ENCODE measurements around the gene ARHGAP6. TPM values are rescaled to one million over a fixed set of nuclear protein-coding genes. Genes with fewer than 3 reads are reported as not detected.

The ARHGAP6 gene
- total RNA-seq, 2 experiments from 2014 or later = not detected

DNA sequence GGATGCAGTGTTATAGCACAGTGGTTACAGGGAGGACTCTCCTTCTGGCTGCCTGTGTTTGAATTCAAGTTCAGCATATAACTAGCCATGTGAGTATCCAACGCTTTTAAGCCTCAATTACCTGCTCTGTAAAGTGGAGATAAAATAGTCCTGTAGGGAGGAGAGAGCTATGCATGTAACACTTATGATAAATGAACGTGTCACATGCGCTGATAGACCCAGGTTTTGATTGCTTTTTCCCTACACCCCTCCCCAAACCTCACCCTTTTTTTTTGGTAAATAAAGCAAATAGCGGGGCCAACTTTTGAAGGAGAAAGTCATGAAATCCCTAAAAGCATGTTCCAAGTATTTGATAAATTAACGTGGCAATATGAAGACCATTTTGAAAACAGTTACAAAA, 392.9 kb downstream of the ARHGAP6 start:
- Mint-ChIP-seq H3K27me3 (no peaks in the 10 kb centered on the region), H3K27ac (no peak overlapping the region), H3K4me1 (ENCODE audit: low read depth) (no peaks in the 10 kb centered on the region), H3K4me3 (no peak overlapping the region), H3K36me3 (ENCODE audit: low read depth) (no peaks in the 10 kb centered on the region), H3K9me3 (no peaks in the 10 kb centered on the region)
- ATAC-seq (no peak), DNase-seq (no peak)
- intact Hi-C loops (cut with micrococcal nuclease) = no loop called here
- CTCF ChIA-PET = no interaction called here
- TF ChIP-seq CTCF (IDR thresholded peaks at IDR 0.05) = no peak
- POLR2A ChIA-PET = no interaction called here

DNA sequence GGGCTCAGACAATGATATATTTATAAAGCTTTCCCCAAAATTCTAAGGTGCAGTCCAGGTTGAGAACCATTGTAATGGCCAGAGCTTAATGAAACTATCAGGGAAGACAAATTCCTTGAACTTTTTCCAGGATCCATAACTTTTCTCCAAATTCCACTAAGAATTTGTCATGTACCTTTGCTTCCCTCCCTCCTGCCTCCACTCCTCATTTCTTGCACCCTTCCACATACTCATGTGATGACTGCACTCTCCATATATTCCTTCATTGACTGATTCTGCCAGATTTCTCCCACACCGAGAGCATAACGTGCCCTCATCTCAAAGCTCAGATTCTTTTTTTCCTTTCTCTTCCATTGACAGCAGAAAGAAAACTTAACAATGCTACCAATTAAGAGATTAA, 393.4 kb downstream of the ARHGAP6 start:
- Mint-ChIP-seq H3K4me1 (ENCODE audit: low read depth) (no peaks in the 10 kb centered on the region), H3K36me3 (ENCODE audit: low read depth) (no peaks in the 10 kb centered on the region), H3K9me3 (no peaks in the 10 kb centered on the region), H3K4me3 (no peak overlapping the region), H3K27ac (no peak overlapping the region), H3K27me3 (no peaks in the 10 kb centered on the region)
- ATAC-seq = no peak
- ChIA-PET POLR2A (no interaction called here), CTCF (no interaction called here)
- intact Hi-C loops (cut with micrococcal nuclease) = no loop called here
- no peak for TF ChIP-seq CTCF (IDR thresholded peaks at IDR 0.05)
- no peak for DNase-seq

- H3K4me1 Mint-ChIP-seq (ENCODE audit: low read depth) = no peaks in the 10 kb centered on the region
- H3K4me3 Mint-ChIP-seq = no peak overlapping the region
- H3K36me3 Mint-ChIP-seq (ENCODE audit: low read depth) = no peaks in the 10 kb centered on the region
- no peak for TF ChIP-seq CTCF (IDR thresholded peaks at IDR 0.05)
- intact Hi-C loops (cut with micrococcal nuclease) = no loop called here
- ChIA-PET POLR2A (no interaction called here), CTCF (no interaction called here)
- DNase-seq = no peak
- ATAC-seq = no peak
- no peak overlapping the region for H3K27ac Mint-ChIP-seq
- no peaks in the 10 kb centered on the region for H3K27me3 Mint-ChIP-seq
- H3K9me3 Mint-ChIP-seq = no peaks in the 10 kb centered on the region
Observed at GRCh38 chrX:11269996-11270395, 395.7 kb downstream of the ARHGAP6 start.

DNA sequence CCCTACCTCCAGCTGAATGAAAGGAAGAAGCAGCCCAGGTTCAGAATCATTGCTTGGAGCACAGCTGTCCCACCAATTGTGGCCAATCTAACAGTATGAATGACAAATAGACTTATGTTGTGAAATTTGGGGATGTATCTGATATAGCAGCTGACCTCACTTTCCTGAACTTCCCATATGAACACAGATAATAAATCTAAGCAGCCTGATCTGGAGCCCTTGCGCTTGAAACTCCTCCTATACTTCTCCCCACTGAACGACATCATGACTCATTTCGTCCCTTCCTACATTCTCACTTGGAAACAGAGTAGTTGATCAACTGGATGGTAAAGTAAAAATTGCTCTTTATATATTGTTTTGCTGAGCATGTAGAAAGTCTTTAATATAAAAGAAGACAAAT, 396.7 kb downstream of the ARHGAP6 start:
- H3K9me3 Mint-ChIP-seq = no peaks in the 10 kb centered on the region
- no peaks in the 10 kb centered on the region for H3K36me3 Mint-ChIP-seq (ENCODE audit: low read depth)
- H3K4me1 Mint-ChIP-seq (ENCODE audit: low read depth) = no peaks in the 10 kb centered on the region
- intact Hi-C loops (cut with micrococcal nuclease) = no loop called here
- H3K27me3 Mint-ChIP-seq = no peaks in the 10 kb centered on the region
- ATAC-seq = no peak
- no peak overlapping the region for H3K4me3 Mint-ChIP-seq
- ChIA-PET POLR2A (no interaction called here), CTCF (no interaction called here)
- no peak overlapping the region for H3K27ac Mint-ChIP-seq
- no peak for TF ChIP-seq CTCF (IDR thresholded peaks at IDR 0.05)
- no peak for DNase-seq

DNA sequence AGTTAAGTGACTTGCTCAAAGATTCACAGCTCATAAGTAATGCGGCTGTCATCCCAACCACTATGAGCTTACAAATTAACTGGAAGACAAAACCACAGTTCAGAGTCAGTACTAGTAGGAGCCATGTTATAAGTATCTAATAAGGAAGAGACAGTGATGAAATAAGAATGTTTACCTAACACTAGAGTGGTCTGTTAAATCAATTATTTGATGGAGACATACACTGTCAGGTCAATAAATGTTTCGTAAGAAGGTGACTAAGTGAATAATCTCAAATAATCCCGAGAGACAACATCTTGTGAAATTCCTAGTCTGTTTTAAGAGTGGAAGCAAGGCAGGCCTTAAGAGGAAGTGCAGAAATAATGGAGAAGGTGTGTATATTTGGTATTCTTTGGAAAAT, 398.3 kb downstream of the ARHGAP6 start:
- no peak for TF ChIP-seq CTCF (IDR thresholded peaks at IDR 0.05)
- ChIA-PET POLR2A (no interaction called here), CTCF (no interaction called here)
- Mint-ChIP-seq H3K27ac (no peak overlapping the region), H3K9me3 (no peaks in the 10 kb centered on the region), H3K4me1 (ENCODE audit: low read depth) (no peaks in the 10 kb centered on the region), H3K4me3 (no peak overlapping the region), H3K36me3 (ENCODE audit: low read depth) (no peaks in the 10 kb centered on the region), H3K27me3 (no peaks in the 10 kb centered on the region)
- ATAC-seq = no peak
- no peak for DNase-seq
- intact Hi-C loops (cut with micrococcal nuclease) = no loop called here

Measured in activated CD8-positive, alpha-beta T cell treated with anti-CD3 and anti-CD28 coated beads for 36 hours (primary cell).